ENCODE measurements around the gene HAP1. TPM values are rescaled to one million over a fixed set of nuclear protein-coding genes. Genes with fewer than 3 reads are reported as not detected.
"Not testable (repeated sequence)": the region's sequence is repeated elsewhere in the genome, so short reads cannot be mapped to it uniquely, and the experiment has no call there.

Gene HAP1
- total RNA-seq, 1 donor = under 0.01 TPM

- Histone ChIP-seq H3K79me2 (ENCODE audit: insufficient read depth, low read length) (no peaks in the 10 kb centered on the region), H3K27ac (ENCODE audit: low read depth, low read length) (peak overlapping the region; percentile 59), H3K4me2 (ENCODE audit: insufficient read depth, low read length) (peak overlapping the region; percentile 76), H3K4me3 (ENCODE audit: insufficient read depth, low read length) (peak overlapping the region; percentile 55), H2AFZ (ENCODE audit: low read length) (peak overlapping the region; percentile 86), H3K27me3 (ENCODE audit: insufficient read depth, low read length) (peaks cover 4% of the 10 kb centered on the region), H4K20me1 (ENCODE audit: insufficient read depth, low read length) (no peaks in the 10 kb centered on the region), H3K4me1 (ENCODE audit: insufficient read depth, low read length) (peaks cover 15% of the 10 kb centered on the region), H3K36me3 (ENCODE audit: insufficient read depth, low read length) (no peaks in the 10 kb centered on the region), H3K9me3 (ENCODE audit: low read depth, low read length) (no peaks in the 10 kb centered on the region)
- peak; percentile 30 for TF ChIP-seq CTCF (IDR thresholded peaks at IDR 0.05; ENCODE audit: extremely low read depth, low read depth, low read length)
- DNase-seq (ENCODE audit: insufficient read length, low spot score, missing footprints) = no peak
Measured at GRCh38 chr17:41678907-41679739, 55.3 kb downstream of the HAP1 start.

DNA sequence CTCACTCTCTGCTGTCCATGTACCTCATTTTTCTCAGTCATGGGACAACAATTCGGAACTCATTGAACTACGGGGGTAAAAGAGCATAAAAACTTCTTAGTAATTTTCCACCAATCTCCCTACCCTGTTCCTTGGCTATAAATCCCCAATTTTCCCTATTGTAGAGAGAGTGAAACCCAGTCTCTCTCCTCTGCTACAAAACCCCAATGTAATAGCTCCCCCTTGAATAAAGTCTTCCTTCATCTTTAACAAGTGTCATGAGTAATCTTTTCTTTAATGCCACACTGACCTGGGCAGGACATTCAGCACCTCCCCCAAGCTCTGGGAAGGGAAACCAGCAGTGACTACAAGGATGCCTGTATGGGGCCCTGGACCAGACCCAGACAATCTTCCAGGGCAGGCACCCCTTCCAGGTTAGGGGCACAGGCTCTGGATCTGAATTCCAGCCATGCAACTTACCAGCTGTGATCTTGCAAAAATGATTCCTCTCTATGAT lies 56.0 kb downstream of the HAP1 start:
- no peak for DNase-seq (ENCODE audit: insufficient read length, low spot score, missing footprints)
- Histone ChIP-seq H3K4me3 (ENCODE audit: insufficient read depth, low read length) (peak overlapping the region; percentile 55), H3K4me1 (ENCODE audit: insufficient read depth, low read length) (peaks cover 15% of the 10 kb centered on the region)

GRCh38 chr17:41676058-41676419 lies 58.4 kb downstream of the HAP1 start:
- Histone ChIP-seq H3K27me3 (ENCODE audit: insufficient read depth, low read length) (no peaks in the 10 kb centered on the region), H3K4me2 (ENCODE audit: insufficient read depth, low read length) (no peak overlapping the region), H2AFZ (ENCODE audit: low read length) (peak overlapping the region; percentile 8), H3K36me3 (ENCODE audit: insufficient read depth, low read length) (no peaks in the 10 kb centered on the region), H3K9me3 (ENCODE audit: low read depth, low read length) (no peaks in the 10 kb centered on the region), H4K20me1 (ENCODE audit: insufficient read depth, low read length) (no peaks in the 10 kb centered on the region), H3K4me1 (ENCODE audit: insufficient read depth, low read length) (peaks cover 15% of the 10 kb centered on the region), H3K27ac (ENCODE audit: low read depth, low read length) (no peak overlapping the region), H3K4me3 (ENCODE audit: insufficient read depth, low read length) (no peak overlapping the region), H3K79me2 (ENCODE audit: insufficient read depth, low read length) (no peaks in the 10 kb centered on the region)
- DNase-seq (ENCODE audit: insufficient read length, low spot score, missing footprints) = no peak
- no peak for TF ChIP-seq CTCF (IDR thresholded peaks at IDR 0.05; ENCODE audit: extremely low read depth, low read depth, low read length)

More for the DNA sequence above, 56.0 kb downstream of the HAP1 start:
- peak overlapping the region; percentile 59 for H3K27ac ChIP-seq (ENCODE audit: low read depth, low read length)
- H3K9me3 ChIP-seq (ENCODE audit: low read depth, low read length) = no peaks in the 10 kb centered on the region
- peak overlapping the region; percentile 76 for H3K4me2 ChIP-seq (ENCODE audit: insufficient read depth, low read length)
- no peak for TF ChIP-seq CTCF (IDR thresholded peaks at IDR 0.05; ENCODE audit: extremely low read depth, low read depth, low read length)
- H2AFZ ChIP-seq (ENCODE audit: low read length) = peak overlapping the region; percentile 86
- H3K36me3 ChIP-seq (ENCODE audit: insufficient read depth, low read length) = no peaks in the 10 kb centered on the region
- no peaks in the 10 kb centered on the region for H4K20me1 ChIP-seq (ENCODE audit: insufficient read depth, low read length)
- peaks cover 3% of the 10 kb centered on the region for H3K27me3 ChIP-seq (ENCODE audit: insufficient read depth, low read length)
- no peaks in the 10 kb centered on the region for H3K79me2 ChIP-seq (ENCODE audit: insufficient read depth, low read length)

DNA sequence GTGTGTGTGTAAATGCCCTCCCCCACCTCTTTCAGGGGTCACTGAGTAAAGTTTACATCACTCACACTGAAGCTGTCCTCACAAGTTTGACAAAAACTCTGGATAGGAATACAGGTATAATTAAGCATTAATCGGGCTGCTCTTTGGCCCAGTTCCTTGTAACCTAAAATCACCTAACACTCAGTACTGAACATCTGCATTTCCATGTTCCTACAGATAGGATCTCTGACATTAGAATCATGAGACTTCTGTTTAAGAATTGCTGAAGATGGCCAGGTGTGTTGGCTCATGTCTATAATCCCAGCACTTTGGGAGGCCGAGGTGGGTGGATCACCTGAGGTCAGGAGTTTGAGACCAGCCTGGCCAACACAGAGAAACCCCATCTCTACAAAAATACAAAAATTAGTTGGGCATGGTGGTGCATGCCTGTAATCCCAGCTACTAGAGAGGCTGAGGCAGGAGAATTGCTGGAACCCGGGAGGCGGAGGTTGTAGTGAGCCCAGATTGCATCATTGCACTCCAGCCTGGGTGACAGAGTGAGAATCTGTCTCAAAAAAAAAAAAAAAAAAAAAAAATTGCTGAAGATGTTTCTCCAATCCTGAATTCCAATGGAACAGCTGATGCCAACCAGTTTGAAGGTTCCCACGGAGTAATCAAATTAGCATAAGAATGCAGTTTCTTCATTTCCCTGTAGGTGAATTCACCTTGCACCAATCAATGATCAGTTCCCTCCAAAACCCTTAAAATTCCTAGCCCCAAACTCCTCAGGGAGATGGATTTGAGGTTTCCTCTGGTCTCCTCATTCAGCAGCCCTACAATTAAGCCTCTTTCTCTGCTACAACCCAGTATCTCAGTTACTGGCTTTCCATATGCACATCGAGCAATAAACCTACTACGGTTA lies 59.0 kb downstream of the HAP1 start:
- peak overlapping the region; percentile 8 for H2AFZ ChIP-seq (ENCODE audit: low read length)
- H3K79me2 ChIP-seq (ENCODE audit: insufficient read depth, low read length); H3K4me2 ChIP-seq (ENCODE audit: insufficient read depth, low read length); H3K27me3 ChIP-seq (ENCODE audit: insufficient read depth, low read length); H4K20me1 ChIP-seq (ENCODE audit: insufficient read depth, low read length); H3K4me3 ChIP-seq (ENCODE audit: insufficient read depth, low read length); H3K36me3 ChIP-seq (ENCODE audit: insufficient read depth, low read length); H3K9me3 ChIP-seq (ENCODE audit: low read depth, low read length); DNase-seq (ENCODE audit: insufficient read length, low spot score, missing footprints); H3K27ac ChIP-seq (ENCODE audit: low read depth, low read length): not testable (repeated sequence)
- peaks cover 15% of the 10 kb centered on the region for H3K4me1 ChIP-seq (ENCODE audit: insufficient read depth, low read length)

Small RNA genes lying within 50 kb of the gene (small RNA-seq; reads per million reads assigned to genes)
- not detected for gene RN7SL399P
- not detected for gene RNA5SP442

Other genes with a start within 250 kb of the HAP1 start
- 0.36 TPM in 1 of 2 replicates, not detected in the other for gene KRT36, start 244.7 kb downstream of the HAP1 start, total RNA-seq
- gene KRT13, start 229.0 kb downstream of the HAP1 start, total RNA-seq = not detected in 2 replicates
- gene KRT15, start 215.8 kb downstream of the HAP1 start, total RNA-seq = 0.59 and 0.72 TPM in 2 replicates
- gene KRT19, start 206.3 kb downstream of the HAP1 start, total RNA-seq = 68.8 and 69.0 TPM in 2 replicates
- gene KRT9, start 162.6 kb downstream of the HAP1 start, total RNA-seq = not detected in 2 replicates
- gene KRT14, start 147.7 kb downstream of the HAP1 start, total RNA-seq = 12.3 and 23.0 TPM in 2 replicates
- 4.3 and 5.6 TPM in 2 replicates for gene KRT16, start 121.9 kb downstream of the HAP1 start, total RNA-seq
- gene KRT17, start 110.1 kb downstream of the HAP1 start, total RNA-seq = 4.3 and 4.7 TPM in 2 replicates
- gene EIF1, start 45.8 kb downstream of the HAP1 start, total RNA-seq = 94.5 and 101 TPM in 2 replicates
- not detected in 2 replicates for gene GAST, start 22.3 kb downstream of the HAP1 start, total RNA-seq
- 18.0 and 24.2 TPM in 2 replicates for gene JUP, start 52.1 kb upstream of the HAP1 start, total RNA-seq
- gene P3H4, start 77.3 kb upstream of the HAP1 start, total RNA-seq = 59.7 and 66.6 TPM in 2 replicates
- 387 and 396 TPM in 2 replicates for gene FKBP10, start 78.4 kb upstream of the HAP1 start, total RNA-seq
- gene NT5C3B, start 101.6 kb upstream of the HAP1 start, total RNA-seq = 69.8 and 70.4 TPM in 2 replicates
- gene KLHL10, start 103.2 kb upstream of the HAP1 start, total RNA-seq = 0.36 and 0.59 TPM in 2 replicates
- 28.6 and 34.7 TPM in 2 replicates for gene KLHL11, start 130.8 kb upstream of the HAP1 start, total RNA-seq
- 271 and 273 TPM in 2 replicates for gene ACLY, start 184.3 kb upstream of the HAP1 start, total RNA-seq
- gene ODAD4, start 196.0 kb upstream of the HAP1 start, total RNA-seq = 1.1 and 1.5 TPM in 2 replicates
- 87.6 and 96.4 TPM in 2 replicates for gene CNP, start 232.2 kb upstream of the HAP1 start, total RNA-seq